Keratinocyte (primary cell): Measurements from ENCODE around the gene WDR5. TPM values are rescaled to one million over a fixed set of nuclear protein-coding genes. Genes with fewer than 3 reads are reported as not detected.

Experiments used
- DNase-seq: peaks from one replicate; pipeline ENCODE4 v3.0.0-alpha.2; 2011; ENCODE audit warnings: low read depth, missing footprints, low spot score
- FAIRE-seq: peaks from 2 replicates; lab custom pipeline; 2011; peaks lifted over from hg19 to GRCh38; lab: Jason Lieb, UNC
- H2AFZ ChIP-seq: 2 replicates; pipeline ENCODE4 v1.6.0; 2012; ENCODE audit warnings: low read length, control low read depth, inconsistent platforms; ENCODE audit not compliant: control insufficient read depth
- H3K27ac ChIP-seq: 2 replicates; pipeline ENCODE4 v1.5.1; 2011; ENCODE audit warnings: low read length; ENCODE audit not compliant: control insufficient read depth, insufficient read depth
- H3K27me3 ChIP-seq: 3 replicates; pipeline ENCODE4 v1.6.0; 2011; ENCODE audit warnings: low read length; ENCODE audit not compliant: control insufficient read depth, insufficient read depth; ENCODE audit errors: extremely low read depth
- H3K36me3 ChIP-seq, 2 experiments: 2 replicates in 1 of 2; 3 replicates in 1 of 2; pipeline ENCODE4 v1.5.1; 2011; ENCODE audit warnings: low read length in 2 of 2, mild to moderate bottlenecking in 1 of 2; ENCODE audit not compliant: control insufficient read depth in 2 of 2, insufficient read depth in 2 of 2; ENCODE audit errors: extremely low read depth in 1 of 2
- H3K4me1 ChIP-seq: 3 replicates; pipeline ENCODE4 v1.5.1; 2011; ENCODE audit warnings: low read length; ENCODE audit not compliant: control insufficient read depth, insufficient read depth; ENCODE audit errors: extremely low read depth
- H3K4me2 ChIP-seq: 3 replicates; pipeline ENCODE4 v1.6.0; 2011; ENCODE audit warnings: low read depth, low read length; ENCODE audit not compliant: control insufficient read depth, insufficient read depth; ENCODE audit errors: extremely low read depth
- H3K4me3 ChIP-seq, 3 experiments: fragments of 200-600 bp in 1 of 3; sonication (generic) in 1 of 3; 2 replicates in 2 of 3; 3 replicates in 1 of 3; pipeline ENCODE4 v1.5.1; 2011 to 2016; ENCODE audit warnings: low read length in 3 of 3, mild to moderate bottlenecking in 3 of 3, control low read depth in 2 of 3, inconsistent platforms in 1 of 3, low read depth in 1 of 3, mixed read lengths in 1 of 3, mixed run types in 1 of 3, moderate library complexity in 1 of 3; ENCODE audit not compliant: control insufficient read depth in 2 of 3, insufficient read depth in 2 of 3; ENCODE audit errors: extremely low read depth in 1 of 3
- H3K79me2 ChIP-seq: 2 replicates; pipeline ENCODE4 v1.6.0; 2012; ENCODE audit warnings: low read length; ENCODE audit not compliant: control insufficient read depth, insufficient read depth
- H3K9ac ChIP-seq: 3 replicates; pipeline ENCODE4 v1.6.0; 2011; ENCODE audit warnings: low read length; ENCODE audit not compliant: control insufficient read depth, insufficient read depth; ENCODE audit errors: extremely low read depth
- H3K9me1 ChIP-seq: 3 replicates; pipeline ENCODE4 v1.6.0; 2011; ENCODE audit warnings: low read length; ENCODE audit not compliant: control insufficient read depth, insufficient read depth; ENCODE audit errors: extremely low read depth
- H3K9me3 ChIP-seq: 2 replicates; pipeline ENCODE4 v1.5.1; 2012; ENCODE audit warnings: low read depth, low read length; ENCODE audit not compliant: control insufficient read depth
- H4K20me1 ChIP-seq: 3 replicates; pipeline ENCODE4 v1.6.0; 2011; ENCODE audit warnings: low read length; ENCODE audit not compliant: control insufficient read depth, insufficient read depth; ENCODE audit errors: extremely low read depth
- EZH2 ChIP-seq: IDR thresholded peaks from one replicate; pipeline ENCODE4 v1.6.1; 2012; ENCODE audit warnings: inconsistent platforms, mild to moderate bottlenecking, low read length, moderate library complexity
- dilution Hi-C: fragments of 300-500 bp; cut with MboI; formaldehyde crosslinking; loops from one replicate; pipeline ENCODE4 v1.7.0; 2020; ENCODE audit warnings: low sequenced_read_pairs; ENCODE audit not compliant: extremely low pct_ligation_motif_present
- polyA plus RNA-seq, 5 experiments: library from polyadenylated mRNA; depleted of rRNA in 3 of 5; stranded (reverse) in 3 of 5; stranded (forward) in 1 of 5; unstranded in 1 of 5; fragments of >200 nt; gene quantifications; 1 replicate in 1 of 5; 2 replicates in 3 of 5; 3 replicates in 1 of 5; pipeline versions ENCODE4 v1.2.1 to v1.2.3, GENCODE V29; 2011 to 2012; ENCODE audit warnings: missing spikeins in 2 of 5, low read depth in 1 of 5, low replicate concordance in 1 of 5
- TF ChIP-seq, protein P1 (sequence below), 3 experiments: IDR thresholded peaks in 1 of 3; conservative IDR thresholded peaks in 1 of 3; optimal IDR thresholded peaks in 1 of 3; 2 replicates in 2 of 3; 3 replicates in 1 of 3; pipeline versions ENCODE3 to v1.5.1; 2011; ENCODE audit warnings: low read length in 3 of 3, mild to moderate bottlenecking in 3 of 3, moderate library complexity in 2 of 3, control low read depth in 1 of 3, inconsistent platforms in 1 of 3; ENCODE audit not compliant: insufficient read depth in 2 of 3; ENCODE audit errors: extremely low read depth in 1 of 3

WDR5 gene
- polyA plus RNA-seq, 1 donor (not counting 4 experiments of a cell fraction or from before 2014, with no cell fraction given): 31.2 TPM

DNA sequence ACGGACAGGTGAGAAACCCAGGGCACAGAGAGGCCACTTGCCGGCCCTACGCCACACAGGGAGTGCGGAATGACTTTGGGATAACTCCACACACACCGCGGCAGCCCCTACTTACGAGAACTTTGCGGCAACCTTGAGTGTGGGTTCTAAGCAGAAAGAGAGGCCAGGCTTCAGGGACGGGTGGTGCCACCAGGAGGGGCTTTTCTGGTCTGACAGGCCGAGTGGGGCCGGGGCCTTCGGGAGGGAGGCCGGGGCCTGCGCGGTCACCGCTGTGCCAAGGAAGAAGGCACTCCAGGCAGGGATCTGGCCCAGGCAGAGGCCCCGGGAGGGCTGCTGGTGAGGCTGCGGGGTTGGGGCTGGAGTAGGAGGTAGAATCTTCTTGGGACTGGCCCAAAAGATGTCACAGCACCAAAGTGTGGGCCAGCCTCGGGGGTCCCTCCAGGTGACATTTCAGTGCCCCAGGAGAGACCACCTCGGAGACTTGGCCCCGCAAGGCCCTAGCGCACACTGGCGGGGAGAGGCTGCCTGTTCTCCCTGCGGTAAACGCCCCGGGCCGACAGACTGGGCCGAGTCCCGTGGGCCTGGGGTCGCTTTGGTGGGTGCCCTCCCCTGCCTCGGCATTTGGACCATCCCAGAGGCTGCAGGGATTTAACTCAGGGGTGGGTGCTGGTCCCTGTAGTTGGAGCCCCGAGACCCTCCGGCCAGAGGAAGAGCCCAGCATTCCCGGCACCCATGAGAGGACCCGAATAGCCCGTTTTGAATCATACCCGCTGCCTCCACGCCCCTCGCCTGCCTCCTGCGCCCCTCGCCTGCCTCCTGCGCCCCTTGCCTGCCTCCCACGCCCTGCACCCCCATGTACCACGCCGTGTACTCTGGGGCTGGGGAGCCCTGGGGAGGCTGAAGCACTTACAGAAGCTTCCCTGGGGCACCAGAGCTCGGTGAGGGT lies 37.5 kb downstream of the WDR5 start:
- no peaks in the 10 kb centered on the region for H4K20me1 ChIP-seq
- H3K4me1 ChIP-seq: peaks cover 3% of the 10 kb centered on the region
- H3K36me3 ChIP-seq: no peaks in the 10 kb centered on the region
- H3K9me1 ChIP-seq: no peaks in the 10 kb centered on the region
- no peak overlapping the region for H3K27ac ChIP-seq
- no peaks in the 10 kb centered on the region for H3K79me2 ChIP-seq
- no peaks in the 10 kb centered on the region for H3K9me3 ChIP-seq
- no peak for FAIRE-seq
- DNase-seq: no peak
- TF ChIP-seq, protein P1, sequence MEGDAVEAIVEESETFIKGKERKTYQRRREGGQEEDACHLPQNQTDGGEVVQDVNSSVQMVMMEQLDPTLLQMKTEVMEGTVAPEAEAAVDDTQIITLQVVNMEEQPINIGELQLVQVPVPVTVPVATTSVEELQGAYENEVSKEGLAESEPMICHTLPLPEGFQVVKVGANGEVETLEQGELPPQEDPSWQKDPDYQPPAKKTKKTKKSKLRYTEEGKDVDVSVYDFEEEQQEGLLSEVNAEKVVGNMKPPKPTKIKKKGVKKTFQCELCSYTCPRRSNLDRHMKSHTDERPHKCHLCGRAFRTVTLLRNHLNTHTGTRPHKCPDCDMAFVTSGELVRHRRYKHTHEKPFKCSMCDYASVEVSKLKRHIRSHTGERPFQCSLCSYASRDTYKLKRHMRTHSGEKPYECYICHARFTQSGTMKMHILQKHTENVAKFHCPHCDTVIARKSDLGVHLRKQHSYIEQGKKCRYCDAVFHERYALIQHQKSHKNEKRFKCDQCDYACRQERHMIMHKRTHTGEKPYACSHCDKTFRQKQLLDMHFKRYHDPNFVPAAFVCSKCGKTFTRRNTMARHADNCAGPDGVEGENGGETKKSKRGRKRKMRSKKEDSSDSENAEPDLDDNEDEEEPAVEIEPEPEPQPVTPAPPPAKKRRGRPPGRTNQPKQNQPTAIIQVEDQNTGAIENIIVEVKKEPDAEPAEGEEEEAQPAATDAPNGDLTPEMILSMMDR (optimal IDR thresholded peaks at IDR 0.05 in 1 of 3, IDR thresholded peaks at IDR 0.05 in 1 of 3, conservative IDR thresholded peaks at IDR 0.05 in 1 of 3; ENCODE audit: extremely low read depth in 1 of 3, insufficient read depth in 2 of 3, low read length in 3 of 3): no peak
- TF ChIP-seq EZH2: no peak
- H3K9ac ChIP-seq: no peak overlapping the region
- peaks cover 17% of the 10 kb centered on the region for H3K27me3 ChIP-seq
- no peak overlapping the region for H3K4me2 ChIP-seq
- dilution Hi-C loops: no loop called here
- H2AFZ ChIP-seq: no peak overlapping the region
- H3K4me3 ChIP-seq: no peak overlapping the region

DNA sequence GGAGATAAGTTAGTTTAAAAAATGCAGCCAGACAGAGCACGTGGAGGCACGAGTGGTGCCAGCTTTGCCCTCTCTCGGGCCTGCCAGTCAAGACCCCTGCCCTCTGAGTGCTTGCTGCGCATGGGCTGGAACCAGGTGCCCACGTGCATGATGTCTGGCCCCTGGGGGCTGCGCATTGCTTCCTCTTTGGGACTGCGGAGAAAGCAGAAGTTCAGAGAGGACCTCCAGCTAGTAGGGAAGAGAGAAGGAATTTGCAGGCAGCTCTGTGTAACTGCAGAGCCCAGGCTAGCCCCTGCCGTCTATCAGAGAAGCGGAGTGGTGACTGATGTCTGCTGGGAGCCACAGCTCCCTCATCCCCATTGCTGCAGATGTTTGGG lies 38.2 kb downstream of the WDR5 start:
- Histone ChIP-seq H2AFZ (no peak overlapping the region), H3K9me3 (no peaks in the 10 kb centered on the region), H3K4me2 (no peak overlapping the region), H4K20me1 (no peaks in the 10 kb centered on the region), H3K27ac (no peak overlapping the region), H3K79me2 (no peaks in the 10 kb centered on the region), H3K9me1 (no peaks in the 10 kb centered on the region), H3K27me3 (peaks cover 17% of the 10 kb centered on the region), H3K36me3 (no peaks in the 10 kb centered on the region), H3K4me3 (no peak overlapping the region), H3K4me1 (peaks cover 3% of the 10 kb centered on the region), H3K9ac (no peak overlapping the region)
- FAIRE-seq: no peak
- DNase-seq: no peak
- TF ChIP-seq, protein P1 (optimal IDR thresholded peaks at IDR 0.05 in 1 of 3, IDR thresholded peaks at IDR 0.05 in 1 of 3, conservative IDR thresholded peaks at IDR 0.05 in 1 of 3; ENCODE audit: extremely low read depth in 1 of 3, insufficient read depth in 2 of 3, low read length in 3 of 3): no peak
- TF ChIP-seq EZH2: no peak
- dilution Hi-C loops: no loop called here
